ENCODE measurements around the gene NACC2. TPM values are rescaled to one million over a fixed set of nuclear protein-coding genes. Genes with fewer than 3 reads are reported as not detected.
A peak's percentile ranks its signal among the peaks of the same experiment; 100 is the strongest.

Gene NACC2
- total RNA-seq, 4 donors from 2014 or later = 93.8 to 192 (median 142) TPM

GRCh38 chr9:136059321-136059791, 35.7 kb downstream of the NACC2 start:
- H3K36me3 ChIP-seq = peaks cover 0 to 17% (median 7%) of the 10 kb centered on the region in 4 donors
- intact Hi-C loops (cut with DNase I) = no loop called here
- H3K4me3 ChIP-seq = no peak overlapping the region
- no peaks in the 10 kb centered on the region for H3K27me3 ChIP-seq
- 64% methylated on average over 10 of the region's 20 CpGs for WGBS
- TF ChIP-seq EP300 (IDR thresholded peaks at IDR 0.05) (no peak), POLR2A (IDR thresholded peaks at IDR 0.05; ENCODE audit: low read depth) (no peak), CTCF (IDR thresholded peaks at IDR 0.05) (no peak), POLR2AphosphoS5 (IDR thresholded peaks at IDR 0.05) (no peak)
- H3K27ac ChIP-seq (replicated peaks in 1 of 4) = peak overlapping the region in 1 of 4 donors; percentile 13
- no peak for DNase-seq (ENCODE audit: extremely low spot score)
- no peaks in the 10 kb centered on the region for H3K9me3 ChIP-seq
- H3K4me1 ChIP-seq = peaks cover 42 to 99% (median 97%) of the 10 kb centered on the region in 4 donors

- TF ChIP-seq EP300 (IDR thresholded peaks at IDR 0.05) = no peak
- no peak for TF ChIP-seq POLR2AphosphoS5 (IDR thresholded peaks at IDR 0.05)
- TF ChIP-seq POLR2A (IDR thresholded peaks at IDR 0.05; ENCODE audit: low read depth) = no peak
- TF ChIP-seq CTCF (IDR thresholded peaks at IDR 0.05) = no peak
- H3K4me1 ChIP-seq = peaks cover 47 to 100% (median 98%) of the 10 kb centered on the region in 4 donors
- H3K36me3 ChIP-seq = peaks cover 0 to 17% (median 7%) of the 10 kb centered on the region in 4 donors
- intact Hi-C loops (cut with DNase I) = no loop called here
- no peak overlapping the region for H3K4me3 ChIP-seq
- H3K27ac ChIP-seq (replicated peaks in 1 of 4) = no peak overlapping the region
- no peaks in the 10 kb centered on the region for H3K27me3 ChIP-seq
- WGBS = 94% methylated on average over 8 of the region's 12 CpGs
- no peaks in the 10 kb centered on the region for H3K9me3 ChIP-seq
- DNase-seq (ENCODE audit: extremely low spot score) = no peak
These were observed 36.2 kb downstream of the NACC2 start for GRCh38 chr9:136058801-136059302.

GRCh38 chr9:136058084-136058483, 37.0 kb downstream of the NACC2 start:
- peaks cover 0 to 17% (median 7%) of the 10 kb centered on the region in 4 donors for H3K36me3 ChIP-seq
- intact Hi-C loops (cut with DNase I) = no loop called here
- no peak overlapping the region for H3K4me3 ChIP-seq
- WGBS = 80% methylated on average over 4 of the region's 13 CpGs
- TF ChIP-seq POLR2AphosphoS5 (IDR thresholded peaks at IDR 0.05) = no peak
- no peak for TF ChIP-seq POLR2A (IDR thresholded peaks at IDR 0.05; ENCODE audit: low read depth)
- TF ChIP-seq EP300 (IDR thresholded peaks at IDR 0.05) = no peak
- TF ChIP-seq CTCF (IDR thresholded peaks at IDR 0.05) = no peak
- DNase-seq (ENCODE audit: extremely low spot score) = no peak
- H3K4me1 ChIP-seq = peaks cover 54 to 100% (median 98%) of the 10 kb centered on the region in 4 donors
- H3K9me3 ChIP-seq = no peaks in the 10 kb centered on the region
- no peaks in the 10 kb centered on the region for H3K27me3 ChIP-seq
- H3K27ac ChIP-seq (replicated peaks in 1 of 4) = no peak overlapping the region

GRCh38 chr9:136057236-136058081, 37.6 kb downstream of the NACC2 start:
- WGBS = 81% methylated on average over 25 of the region's 30 CpGs
- Histone ChIP-seq H3K9me3 (no peaks in the 10 kb centered on the region), H3K4me1 (peaks cover 61 to 100% (median 98%) of the 10 kb centered on the region in 4 donors), H3K4me3 (no peak overlapping the region), H3K27me3 (no peaks in the 10 kb centered on the region), H3K27ac (replicated peaks in 1 of 4) (no peak overlapping the region), H3K36me3 (peaks cover 0 to 11% (median under 1%) of the 10 kb centered on the region in 4 donors)
- intact Hi-C loops (cut with DNase I) = no loop called here
- no peak for TF ChIP-seq CTCF (IDR thresholded peaks at IDR 0.05)
- no peak for TF ChIP-seq EP300 (IDR thresholded peaks at IDR 0.05)
- no peak for TF ChIP-seq POLR2A (IDR thresholded peaks at IDR 0.05; ENCODE audit: low read depth)
- TF ChIP-seq POLR2AphosphoS5 (IDR thresholded peaks at IDR 0.05) = no peak
- DNase-seq (ENCODE audit: extremely low spot score) = peak; percentile 60

Data from esophagus muscularis mucosa (tissue), 4 donors.